ENCODE data around the gene NT5C2. TPM values are rescaled to one million over a fixed set of nuclear protein-coding genes. Genes with fewer than 3 reads are reported as not detected.
"Not testable (repeated sequence)": the region's sequence is repeated elsewhere in the genome, so short reads cannot be mapped to it uniquely, and the experiment has no call there.

NT5C2 gene
- total RNA-seq: 10 to 100 TPM; 64.4 to 64.9 TPM

- H3K36me3 Mint-ChIP-seq: peaks cover 9% of the 10 kb centered on the region
- peak within 1 kb of the TSS; percentile 98 for H3K4me3 Mint-ChIP-seq
- H3K27ac Mint-ChIP-seq: peak within 1 kb of the TSS; percentile 99
- no peaks in the 10 kb centered on the region for H3K27me3 Mint-ChIP-seq
- CTCF ChIA-PET: interaction anchor here (0.7 to 2.4 kb wide), 2 partner anchors 10 to 51 kb away, joined by 3 to 19 read pairs; no protein-coding TSS in a partner anchor
- ATAC-seq: peak; percentile 84
- peaks cover 43% of the 10 kb centered on the region for H3K4me1 Mint-ChIP-seq
- DNase-seq: peak; percentile 81
- no peaks in the 10 kb centered on the region for H3K9me3 Mint-ChIP-seq (ENCODE audit: low read depth)
Observed at GRCh38 chr10:103193107-103193819, at the start of gene NT5C2. Gene NT5C2, minus strand, starts transcription at chr10:103193272. Its CDS starts 18,314 bp downstream, at chr10:103174958.

GRCh38 chr10:103241262-103242011, 48.4 kb upstream of the NT5C2 start:
- H3K9me3 Mint-ChIP-seq (ENCODE audit: low read depth): no peaks in the 10 kb centered on the region
- H3K27me3 Mint-ChIP-seq: peaks cover 2% of the 10 kb centered on the region
- H3K4me3 Mint-ChIP-seq: no peak overlapping the region
- ATAC-seq (no peak), DNase-seq (no peak)
- H3K27ac Mint-ChIP-seq: no peak overlapping the region
- peaks cover 21% of the 10 kb centered on the region for H3K4me1 Mint-ChIP-seq
- CTCF ChIA-PET: interaction anchor here (6.0 kb wide), 1 partner anchor 325 kb away, joined by 69 read pairs; the partner anchor contains the start of gene CNNM2
- H3K36me3 Mint-ChIP-seq: no peaks in the 10 kb centered on the region

GRCh38 chr10:103238506-103239252, 45.6 kb upstream of the NT5C2 start:
- no peak overlapping the region for H3K4me3 Mint-ChIP-seq
- DNase-seq (no peak), ATAC-seq (no peak)
- H3K9me3 Mint-ChIP-seq (ENCODE audit: low read depth): no peaks in the 10 kb centered on the region
- H3K36me3 Mint-ChIP-seq: no peaks in the 10 kb centered on the region
- no peak overlapping the region for H3K27ac Mint-ChIP-seq
- peaks cover 2% of the 10 kb centered on the region for H3K27me3 Mint-ChIP-seq
- peaks cover 15% of the 10 kb centered on the region for H3K4me1 Mint-ChIP-seq
- CTCF ChIA-PET: interaction anchor here (0.6 to 1.4 kb wide), 7 partner anchors 8 to 567 kb away, joined by 3 to 8 read pairs (median 3); partner anchors contain the start of gene CNNM2

GRCh38 chr10:103235775-103236174, 42.7 kb upstream of the NT5C2 start:
- H3K27ac Mint-ChIP-seq: no peak overlapping the region
- peaks cover 6% of the 10 kb centered on the region for H3K4me1 Mint-ChIP-seq
- H3K4me3 Mint-ChIP-seq: no peak overlapping the region
- H3K27me3 Mint-ChIP-seq: peaks cover 2% of the 10 kb centered on the region
- DNase-seq (no peak), ATAC-seq (no peak)
- no peaks in the 10 kb centered on the region for H3K36me3 Mint-ChIP-seq
- CTCF ChIA-PET: interaction anchor here (1.9 kb wide), 1 partner anchor 9 kb away, joined by 8 read pairs; no protein-coding TSS in a partner anchor
- H3K9me3 Mint-ChIP-seq (ENCODE audit: low read depth): no peaks in the 10 kb centered on the region

GRCh38 chr10:103232772-103233488, 39.9 kb upstream of the NT5C2 start:
- no peaks in the 10 kb centered on the region for H3K4me1 Mint-ChIP-seq
- DNase-seq: no peak
- H3K36me3 Mint-ChIP-seq: no peaks in the 10 kb centered on the region
- no peak for ATAC-seq
- no peak overlapping the region for H3K4me3 Mint-ChIP-seq
- CTCF ChIA-PET: interaction anchor here (1.2 kb wide), 1 partner anchor 12 kb away, joined by 3 read pairs; no protein-coding TSS in a partner anchor
- H3K9me3 Mint-ChIP-seq (ENCODE audit: low read depth): no peaks in the 10 kb centered on the region
- H3K27ac Mint-ChIP-seq: no peak overlapping the region
- H3K27me3 Mint-ChIP-seq: peaks cover 2% of the 10 kb centered on the region

GRCh38 chr10:103232131-103232673, 39.1 kb upstream of the NT5C2 start:
- DNase-seq: no peak
- no peak overlapping the region for H3K4me3 Mint-ChIP-seq
- no peaks in the 10 kb centered on the region for H3K36me3 Mint-ChIP-seq
- no peaks in the 10 kb centered on the region for H3K9me3 Mint-ChIP-seq (ENCODE audit: low read depth)
- ATAC-seq: no peak
- H3K27me3 Mint-ChIP-seq: peaks cover 2% of the 10 kb centered on the region
- H3K27ac Mint-ChIP-seq: no peak overlapping the region
- no peaks in the 10 kb centered on the region for H3K4me1 Mint-ChIP-seq
- CTCF ChIA-PET: interaction anchor here (1.2 kb wide), 1 partner anchor 12 kb away, joined by 3 read pairs; no protein-coding TSS in a partner anchor

GRCh38 chr10:103231047-103231551, 38.0 kb upstream of the NT5C2 start:
- Mint-ChIP-seq H3K9me3 (ENCODE audit: low read depth) (no peaks in the 10 kb centered on the region), H3K4me3 (no peak overlapping the region), H3K27ac (no peak overlapping the region), H3K27me3 (peaks cover 2% of the 10 kb centered on the region), H3K4me1 (no peaks in the 10 kb centered on the region), H3K36me3 (no peaks in the 10 kb centered on the region)
- no peak for ATAC-seq
- DNase-seq: no peak
- CTCF ChIA-PET: no interaction called here

- H3K4me3 Mint-ChIP-seq: no peak overlapping the region
- H3K36me3 Mint-ChIP-seq: peaks cover 9% of the 10 kb centered on the region
- no peaks in the 10 kb centered on the region for H3K4me1 Mint-ChIP-seq
- peaks cover 12% of the 10 kb centered on the region for H3K9me3 Mint-ChIP-seq (ENCODE audit: low read depth)
- H3K27ac Mint-ChIP-seq: no peak overlapping the region
- H3K27me3 Mint-ChIP-seq: no peaks in the 10 kb centered on the region
- ATAC-seq: no peak
- CTCF ChIA-PET: interaction anchor here (2.0 kb wide), 1 partner anchor 17 kb away, joined by 7 read pairs; no protein-coding TSS in a partner anchor
- no peak for DNase-seq
Observed at GRCh38 chr10:103227416-103227815, 34.3 kb upstream of the NT5C2 start.

- peaks cover 2% of the 10 kb centered on the region for H3K27me3 Mint-ChIP-seq
- no peak overlapping the region for H3K27ac Mint-ChIP-seq
- CTCF ChIA-PET: no interaction called here
- H3K4me3 Mint-ChIP-seq: no peak overlapping the region
- peaks cover 9% of the 10 kb centered on the region for H3K36me3 Mint-ChIP-seq
- no peak for ATAC-seq
- no peaks in the 10 kb centered on the region for H3K4me1 Mint-ChIP-seq
- DNase-seq: no peak
- H3K9me3 Mint-ChIP-seq (ENCODE audit: low read depth): peaks cover 14% of the 10 kb centered on the region
Observed at GRCh38 chr10:103225939-103226338, 32.9 kb upstream of the NT5C2 start.

GRCh38 chr10:103224721-103225120, 31.6 kb upstream of the NT5C2 start:
- CTCF ChIA-PET, ATAC-seq, H3K27me3 Mint-ChIP-seq, H3K4me3 Mint-ChIP-seq, DNase-seq, H3K4me1 Mint-ChIP-seq, H3K27ac Mint-ChIP-seq, H3K36me3 Mint-ChIP-seq: not testable (repeated sequence)
- peaks cover 14% of the 10 kb centered on the region for H3K9me3 Mint-ChIP-seq (ENCODE audit: low read depth)

- no peak for ATAC-seq
- DNase-seq: no peak
- Mint-ChIP-seq H3K27ac (no peak overlapping the region), H3K27me3 (peaks cover 2% of the 10 kb centered on the region), H3K4me3 (no peak overlapping the region), H3K9me3 (ENCODE audit: low read depth) (peaks cover 14% of the 10 kb centered on the region), H3K4me1 (no peaks in the 10 kb centered on the region), H3K36me3 (peaks cover 9% of the 10 kb centered on the region)
- CTCF ChIA-PET: no interaction called here
Observed at GRCh38 chr10:103224133-103224532, 31.1 kb upstream of the NT5C2 start.

- CTCF ChIA-PET, H3K4me1 Mint-ChIP-seq: not testable (repeated sequence)
- H3K9me3 Mint-ChIP-seq (ENCODE audit: low read depth): peaks cover 10% of the 10 kb centered on the region
Observed at GRCh38 chr10:103216362-103216761, 23.3 kb upstream of the NT5C2 start.

More at GRCh38 chr10:103216362-103216761, 23.3 kb upstream of the NT5C2 start:
- not testable (repeated sequence) for DNase-seq, H3K27me3 Mint-ChIP-seq, H3K36me3 Mint-ChIP-seq, H3K4me3 Mint-ChIP-seq, ATAC-seq, H3K27ac Mint-ChIP-seq
